ENCODE data around the gene KCNIP1. TPM values are rescaled to one million over a fixed set of nuclear protein-coding genes. Genes with fewer than 3 reads are reported as not detected.

KCNIP1 gene
- total RNA-seq, 1 donor from 2014 or later = 12.6 TPM

- Mint-ChIP-seq H3K9me3 (ENCODE audit: unreplicated experiment) (no peaks in the 10 kb centered on the region), H3K4me1 (ENCODE audit: unreplicated experiment) (peaks cover 39% of the 10 kb centered on the region), H3K4me3 (ENCODE audit: unreplicated experiment) (peak overlapping the region; percentile 53), H3K27ac (ENCODE audit: unreplicated experiment) (peak overlapping the region; percentile 89), H3K27me3 (ENCODE audit: unreplicated experiment) (peaks cover 8% of the 10 kb centered on the region), H3K36me3 (ENCODE audit: unreplicated experiment) (no peaks in the 10 kb centered on the region)
- peak; percentile 81 for DNase-seq (ENCODE audit: extremely low spot score, unreplicated experiment)
- TF ChIP-seq, protein P1, sequence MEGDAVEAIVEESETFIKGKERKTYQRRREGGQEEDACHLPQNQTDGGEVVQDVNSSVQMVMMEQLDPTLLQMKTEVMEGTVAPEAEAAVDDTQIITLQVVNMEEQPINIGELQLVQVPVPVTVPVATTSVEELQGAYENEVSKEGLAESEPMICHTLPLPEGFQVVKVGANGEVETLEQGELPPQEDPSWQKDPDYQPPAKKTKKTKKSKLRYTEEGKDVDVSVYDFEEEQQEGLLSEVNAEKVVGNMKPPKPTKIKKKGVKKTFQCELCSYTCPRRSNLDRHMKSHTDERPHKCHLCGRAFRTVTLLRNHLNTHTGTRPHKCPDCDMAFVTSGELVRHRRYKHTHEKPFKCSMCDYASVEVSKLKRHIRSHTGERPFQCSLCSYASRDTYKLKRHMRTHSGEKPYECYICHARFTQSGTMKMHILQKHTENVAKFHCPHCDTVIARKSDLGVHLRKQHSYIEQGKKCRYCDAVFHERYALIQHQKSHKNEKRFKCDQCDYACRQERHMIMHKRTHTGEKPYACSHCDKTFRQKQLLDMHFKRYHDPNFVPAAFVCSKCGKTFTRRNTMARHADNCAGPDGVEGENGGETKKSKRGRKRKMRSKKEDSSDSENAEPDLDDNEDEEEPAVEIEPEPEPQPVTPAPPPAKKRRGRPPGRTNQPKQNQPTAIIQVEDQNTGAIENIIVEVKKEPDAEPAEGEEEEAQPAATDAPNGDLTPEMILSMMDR (IDR thresholded peaks at IDR 0.05) = no peak
Measured at GRCh38 chr5:170746075-170746960, 242.5 kb downstream of the KCNIP1 start.

DNA sequence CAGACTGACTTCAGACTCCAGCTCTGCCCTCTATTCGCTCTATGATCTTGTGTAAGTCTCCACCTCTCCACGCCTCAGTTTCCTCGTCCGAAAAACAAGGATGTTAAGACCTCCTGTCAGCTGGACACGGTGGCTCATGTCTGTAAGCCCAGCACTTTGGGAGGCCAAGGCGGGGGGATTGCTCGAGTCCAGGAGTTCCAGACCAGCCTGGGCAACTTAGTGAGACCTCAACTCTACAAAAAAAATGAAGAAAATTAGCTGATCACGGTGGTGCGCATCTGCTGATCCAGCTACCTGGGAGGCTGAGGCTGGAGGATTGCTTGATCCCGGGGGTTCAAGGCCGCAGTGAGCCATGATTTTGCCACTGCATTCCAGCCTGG is 243.1 kb downstream of the KCNIP1 start:
- DNase-seq (ENCODE audit: extremely low spot score, unreplicated experiment) = peak; percentile 36
- Mint-ChIP-seq H3K27me3 (ENCODE audit: unreplicated experiment) (peaks cover 3% of the 10 kb centered on the region), H3K36me3 (ENCODE audit: unreplicated experiment) (no peaks in the 10 kb centered on the region), H3K27ac (ENCODE audit: unreplicated experiment) (peak overlapping the region; percentile 31), H3K9me3 (ENCODE audit: unreplicated experiment) (no peaks in the 10 kb centered on the region), H3K4me3 (ENCODE audit: unreplicated experiment) (no peak overlapping the region), H3K4me1 (ENCODE audit: unreplicated experiment) (peaks cover 43% of the 10 kb centered on the region)
- TF ChIP-seq, protein P1 (IDR thresholded peaks at IDR 0.05) = no peak

DNA sequence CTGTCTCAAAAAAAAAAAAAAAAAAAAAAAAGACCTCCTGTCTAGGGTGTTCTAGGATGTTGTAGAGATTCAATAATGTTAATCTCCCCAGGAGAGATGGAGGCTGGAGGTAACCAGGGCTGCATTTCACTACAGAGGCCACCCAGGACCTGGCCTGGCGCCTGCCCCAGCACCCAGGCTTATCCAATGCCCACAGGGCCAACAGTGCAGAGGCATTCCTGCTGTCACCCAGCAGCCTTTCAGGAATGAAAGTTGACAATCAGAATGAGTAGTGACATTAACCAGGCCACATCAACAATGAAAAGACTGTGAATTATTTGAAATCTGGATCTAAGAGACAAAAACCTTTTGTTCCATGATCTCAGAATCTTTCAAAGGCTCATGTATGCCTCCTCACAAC is 243.5 kb downstream of the KCNIP1 start:
- H3K27me3 Mint-ChIP-seq (ENCODE audit: unreplicated experiment) = no peaks in the 10 kb centered on the region
- H3K27ac Mint-ChIP-seq (ENCODE audit: unreplicated experiment) = no peak overlapping the region
- H3K9me3 Mint-ChIP-seq (ENCODE audit: unreplicated experiment) = no peaks in the 10 kb centered on the region
- H3K4me1 Mint-ChIP-seq (ENCODE audit: unreplicated experiment) = peaks cover 47% of the 10 kb centered on the region
- H3K36me3 Mint-ChIP-seq (ENCODE audit: unreplicated experiment) = no peaks in the 10 kb centered on the region
- TF ChIP-seq, protein P1 (IDR thresholded peaks at IDR 0.05) = no peak
- no peak overlapping the region for H3K4me3 Mint-ChIP-seq (ENCODE audit: unreplicated experiment)
- peak; percentile 40 for DNase-seq (ENCODE audit: extremely low spot score, unreplicated experiment)

- H3K27ac Mint-ChIP-seq (ENCODE audit: unreplicated experiment) = no peak overlapping the region
- DNase-seq (ENCODE audit: extremely low spot score, unreplicated experiment) = peak; percentile 82
- no peaks in the 10 kb centered on the region for H3K36me3 Mint-ChIP-seq (ENCODE audit: unreplicated experiment)
- no peaks in the 10 kb centered on the region for H3K27me3 Mint-ChIP-seq (ENCODE audit: unreplicated experiment)
- TF ChIP-seq, protein P1 (IDR thresholded peaks at IDR 0.05) = peak; percentile 50
- peaks cover 52% of the 10 kb centered on the region for H3K4me1 Mint-ChIP-seq (ENCODE audit: unreplicated experiment)
- no peak overlapping the region for H3K4me3 Mint-ChIP-seq (ENCODE audit: unreplicated experiment)
- no peaks in the 10 kb centered on the region for H3K9me3 Mint-ChIP-seq (ENCODE audit: unreplicated experiment)
Measured at GRCh38 chr5:170747851-170748250, 244.0 kb downstream of the KCNIP1 start.

GRCh38 chr5:170748951-170749471 is 245.2 kb downstream of the KCNIP1 start:
- TF ChIP-seq, protein P1 (IDR thresholded peaks at IDR 0.05) = no peak
- peaks cover 59% of the 10 kb centered on the region for H3K4me1 Mint-ChIP-seq (ENCODE audit: unreplicated experiment)
- H3K27ac Mint-ChIP-seq (ENCODE audit: unreplicated experiment) = no peak overlapping the region
- no peaks in the 10 kb centered on the region for H3K36me3 Mint-ChIP-seq (ENCODE audit: unreplicated experiment)
- no peaks in the 10 kb centered on the region for H3K9me3 Mint-ChIP-seq (ENCODE audit: unreplicated experiment)
- DNase-seq (ENCODE audit: extremely low spot score, unreplicated experiment) = peak; percentile 62
- no peaks in the 10 kb centered on the region for H3K27me3 Mint-ChIP-seq (ENCODE audit: unreplicated experiment)
- no peak overlapping the region for H3K4me3 Mint-ChIP-seq (ENCODE audit: unreplicated experiment)

Measured in osteocyte (in vitro differentiated cells).